Stimulated activated CD8-positive, alpha-beta memory T cell treated with anti-CD3 and anti-CD28 coated beads, Interleukin-15, amount 100 ng/mL, for 1 hour (primary cell): Measurements from ENCODE around the gene TARBP2.
A peak's percentile ranks its signal among the peaks of the same experiment; 100 is the strongest.
"Not testable (repeated sequence)": the region's sequence is repeated elsewhere in the genome, so short reads cannot be mapped to it uniquely, and the experiment has no call there.

Experiments used
- DNase-seq: peaks from one replicate; pipeline ENCODE4 v3.0.0-alpha.2; 2020; ENCODE audit warnings: low read depth

Gene TARBP2

GRCh38 chr12:53476769-53477209 lies 24.3 kb upstream of the TARBP2 start:
- DNase-seq: no peak

GRCh38 chr12:53478865-53479264 lies 22.2 kb upstream of the TARBP2 start:
- no peak for DNase-seq

GRCh38 chr12:53479331-53479730 lies 21.8 kb upstream of the TARBP2 start:
- no peak for DNase-seq

GRCh38 chr12:53480491-53481442 lies 20.3 kb upstream of the TARBP2 start:
- DNase-seq: no peak

GRCh38 chr12:53481458-53481857 lies 19.6 kb upstream of the TARBP2 start:
- DNase-seq: not testable (repeated sequence)

- DNase-seq: no peak
Observed at GRCh38 chr12:53481939-53482586, 19.0 kb upstream of the TARBP2 start.

GRCh38 chr12:53482626-53483168 lies 18.4 kb upstream of the TARBP2 start:
- DNase-seq: no peak

GRCh38 chr12:53483225-53483978 lies 17.7 kb upstream of the TARBP2 start:
- DNase-seq: no peak

- no peak for DNase-seq
Observed at GRCh38 chr12:53483979-53484377, 17.1 kb upstream of the TARBP2 start.

GRCh38 chr12:53484686-53485575 lies 16.2 kb upstream of the TARBP2 start:
- DNase-seq: no peak

GRCh38 chr12:53485955-53486735 lies 14.9 kb upstream of the TARBP2 start:
- DNase-seq: no peak

- DNase-seq: no peak
Observed at GRCh38 chr12:53486736-53487487, 14.2 kb upstream of the TARBP2 start.

- DNase-seq: no peak
Observed at GRCh38 chr12:53489242-53489864, 11.7 kb upstream of the TARBP2 start.

GRCh38 chr12:53492188-53492587 lies 8.9 kb upstream of the TARBP2 start:
- no peak for DNase-seq

GRCh38 chr12:53492830-53493609 lies 8.1 kb upstream of the TARBP2 start:
- DNase-seq: peak; percentile 66

- DNase-seq: no peak
Observed at GRCh38 chr12:53493610-53494391, 7.3 kb upstream of the TARBP2 start.
